HL-60/S4 (cell line): ENCODE measurements around the gene ORM2.
"Not testable (repeated sequence)": the region's sequence is repeated elsewhere in the genome, so short reads cannot be mapped to it uniquely, and the experiment has no call there.

Experiments
- in situ Hi-C: fragments of 300-500 bp; cut with MboI; formaldehyde crosslinking; loops from 2 replicates; pipeline ENCODE4 v1.14.3; 2022; ENCODE audit warnings: low sequenced_read_pairs

ORM2 gene

DNA sequence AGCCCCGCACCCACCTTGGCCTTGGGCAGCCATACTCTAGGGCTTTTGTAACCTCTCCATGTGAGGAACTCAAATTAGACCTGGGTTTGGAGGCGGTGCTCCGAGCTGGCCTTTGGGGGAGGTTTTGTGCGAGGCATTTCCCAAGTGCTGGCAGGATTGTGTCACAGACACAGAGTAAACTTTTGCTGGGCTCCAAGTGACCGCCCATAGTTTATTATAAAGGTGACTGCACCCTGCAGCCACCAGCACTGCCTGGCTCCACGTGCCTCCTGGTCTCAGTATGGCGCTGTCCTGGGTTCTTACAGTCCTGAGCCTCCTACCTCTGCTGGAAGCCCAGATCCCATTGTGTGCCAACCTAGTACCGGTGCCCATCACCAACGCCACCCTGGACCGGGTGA lies at the start of gene ORM2:
ORM2 (plus strand) TSS at position 245 of the 398 bp plus-strand sequence; CDS start at position 281, 36 bp downstream.
- in situ Hi-C loops, result not testable (repeated sequence)

DNA sequence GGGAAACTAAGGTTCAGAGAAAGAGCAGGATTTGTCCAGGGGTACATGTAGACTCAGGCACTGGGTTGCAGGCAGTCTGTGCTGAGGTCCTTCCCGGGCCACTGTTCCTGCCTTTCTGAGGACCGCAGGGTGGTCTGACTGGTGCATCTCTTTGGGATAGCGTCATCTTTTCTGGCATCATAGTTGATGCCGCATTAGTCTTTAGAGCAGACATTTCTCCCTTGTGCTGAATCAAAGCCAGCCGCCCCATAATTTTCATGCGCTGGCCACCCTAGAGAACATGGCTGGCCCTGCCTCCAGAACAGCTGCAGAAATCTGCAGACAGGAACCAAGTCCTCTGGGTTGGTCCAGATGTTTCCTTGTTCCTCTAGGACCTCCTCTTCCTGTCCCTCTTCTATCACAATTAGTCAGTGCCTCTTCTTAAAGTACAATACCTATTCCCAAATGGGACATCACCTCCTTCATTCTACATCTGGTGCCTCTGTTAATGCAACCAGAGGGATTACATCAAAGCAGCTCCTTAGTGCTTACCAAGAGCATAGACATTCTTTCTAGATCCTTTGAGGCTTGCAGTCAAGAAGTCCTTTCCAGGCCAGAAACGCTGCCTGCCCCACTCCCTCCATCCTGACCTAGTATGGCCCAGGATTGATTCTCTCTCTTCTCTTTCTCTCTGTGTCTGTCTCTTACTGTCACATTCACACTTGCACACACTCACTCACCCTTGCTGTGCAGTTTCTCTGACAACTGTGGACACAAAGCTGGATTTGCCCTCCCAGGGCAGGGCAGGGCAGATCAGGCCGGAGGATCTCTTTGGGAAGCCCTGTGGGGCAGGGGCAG lies 48.8 kb upstream of the ORM2 start:
- in situ Hi-C loops, result loop anchor here (10.0 kb wide), 1 partner anchor 186 kb away; the partner anchor contains the start of gene KIF12

DNA sequence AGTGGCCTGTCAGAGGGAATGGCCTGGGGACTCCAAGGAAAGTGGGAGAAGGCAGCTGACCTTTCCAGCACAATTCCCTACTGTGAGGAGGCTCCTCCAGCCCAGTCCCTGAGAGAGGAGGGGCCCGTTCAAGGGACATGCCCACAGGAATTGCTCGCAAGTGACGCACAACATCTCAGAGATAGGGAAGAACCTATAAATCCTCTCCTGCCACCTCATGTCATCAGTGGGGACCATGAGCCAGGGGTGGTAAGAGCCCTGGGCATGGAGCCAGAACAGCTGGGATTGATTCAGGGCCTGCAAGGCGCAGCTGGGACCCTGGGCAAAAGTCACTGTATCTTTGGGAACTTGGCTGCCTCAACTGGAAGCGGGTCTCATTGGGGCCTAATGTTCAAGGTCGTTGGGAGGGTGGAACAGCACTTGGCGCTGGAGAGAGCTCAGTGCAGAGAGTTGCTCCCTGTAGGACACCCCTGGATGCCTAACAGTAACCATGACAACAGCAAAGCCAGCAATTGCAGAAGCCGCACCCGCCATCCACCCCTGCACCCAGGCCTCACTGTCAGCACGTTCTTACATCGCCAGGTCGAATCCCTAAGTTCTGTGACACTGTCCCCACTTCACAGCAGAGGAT lies 48.1 kb upstream of the ORM2 start:
- in situ Hi-C loops, result loop anchor here (10.0 kb wide), 1 partner anchor 187 kb away; the partner anchor contains the start of gene KIF12

DNA sequence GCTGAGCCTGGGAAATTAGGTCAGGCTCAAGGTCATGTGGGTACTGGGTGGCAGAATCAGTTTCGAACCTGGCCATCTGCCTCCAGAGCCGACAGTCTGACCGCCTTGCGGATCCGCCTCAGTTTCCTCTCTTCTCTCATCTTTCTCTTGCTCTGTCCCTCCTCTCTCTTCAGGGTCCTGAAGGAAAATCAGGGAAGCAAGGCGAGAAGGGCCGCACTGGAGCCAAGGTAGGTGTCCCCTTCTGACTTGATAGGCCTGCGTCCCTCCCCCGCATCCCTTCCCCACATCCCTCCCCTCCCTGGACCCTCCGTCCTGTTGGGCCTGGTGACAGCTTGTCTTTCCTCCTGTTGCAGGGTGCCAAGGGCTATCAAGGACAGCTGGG lies 47.6 kb upstream of the ORM2 start:
- in situ Hi-C loops, result loop anchor here (10.0 kb wide), 1 partner anchor 187 kb away; the partner anchor contains the start of gene KIF12

- in situ Hi-C loops, result loop anchor here (10.0 kb wide), 1 partner anchor 188 kb away; the partner anchor contains the start of gene KIF12
These were observed 47.2 kb upstream of the ORM2 start for GRCh38 chr9:114282507-114282906.

GRCh38 chr9:114282926-114283325 lies 46.7 kb upstream of the ORM2 start:
- in situ Hi-C loops, result loop anchor here (10.0 kb wide), 1 partner anchor 188 kb away; the partner anchor contains the start of gene KIF12

GRCh38 chr9:114283551-114284111 lies 46.0 kb upstream of the ORM2 start:
- in situ Hi-C loops, result loop anchor here (10.0 kb wide), 1 partner anchor 189 kb away; the partner anchor contains the start of gene KIF12

GRCh38 chr9:114284316-114285060 lies 45.2 kb upstream of the ORM2 start:
- in situ Hi-C loops, result loop anchor here (10.0 kb wide), 1 partner anchor 190 kb away; the partner anchor contains the start of gene KIF12

DNA sequence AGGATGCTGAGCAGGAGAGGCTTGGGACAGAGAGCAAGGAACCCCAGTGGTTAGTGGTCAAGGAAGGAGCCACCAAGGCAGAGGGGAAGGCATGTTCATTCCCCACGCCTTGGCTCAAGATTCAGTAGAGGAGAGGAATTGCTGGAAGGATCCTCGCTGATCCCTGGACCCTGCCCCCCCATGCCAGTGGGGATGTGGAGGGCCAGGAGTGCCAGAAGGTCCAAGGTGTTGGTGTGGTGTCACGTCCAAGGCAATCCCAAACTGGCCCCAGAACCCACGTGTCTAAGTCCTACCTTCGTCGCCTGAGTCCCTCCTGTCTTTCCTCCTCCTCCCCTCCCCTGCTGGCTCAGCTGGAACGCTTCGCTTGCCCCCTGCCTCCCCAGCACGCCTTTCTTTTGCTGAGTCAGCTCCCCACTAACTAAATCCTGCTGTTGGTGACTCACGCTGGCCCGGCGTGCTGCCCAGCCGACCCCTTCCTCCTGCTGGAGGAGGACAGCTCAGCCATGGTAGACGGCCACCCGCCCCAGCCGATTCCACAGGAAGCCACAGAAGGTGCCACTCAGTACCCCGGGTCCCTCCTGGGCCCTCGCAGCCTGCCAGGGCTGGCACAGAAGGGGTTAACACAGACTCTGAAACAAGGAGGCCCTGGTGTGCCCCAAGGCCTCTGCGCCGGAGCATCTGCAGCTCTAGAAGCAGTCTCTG lies 44.4 kb upstream of the ORM2 start:
- in situ Hi-C loops, result loop anchor here (10.0 kb wide), 1 partner anchor 191 kb away; the partner anchor contains the start of gene KIF12

- in situ Hi-C loops, result loop anchor here (10.0 kb wide), 1 partner anchor 191 kb away; the partner anchor contains the start of gene KIF12
These were observed 43.5 kb upstream of the ORM2 start for GRCh38 chr9:114286146-114286679.

GRCh38 chr9:114287001-114287762 lies 42.5 kb upstream of the ORM2 start:
- in situ Hi-C loops, result loop anchor here (10.0 kb wide), 1 partner anchor 192 kb away; the partner anchor contains the start of gene KIF12

DNA sequence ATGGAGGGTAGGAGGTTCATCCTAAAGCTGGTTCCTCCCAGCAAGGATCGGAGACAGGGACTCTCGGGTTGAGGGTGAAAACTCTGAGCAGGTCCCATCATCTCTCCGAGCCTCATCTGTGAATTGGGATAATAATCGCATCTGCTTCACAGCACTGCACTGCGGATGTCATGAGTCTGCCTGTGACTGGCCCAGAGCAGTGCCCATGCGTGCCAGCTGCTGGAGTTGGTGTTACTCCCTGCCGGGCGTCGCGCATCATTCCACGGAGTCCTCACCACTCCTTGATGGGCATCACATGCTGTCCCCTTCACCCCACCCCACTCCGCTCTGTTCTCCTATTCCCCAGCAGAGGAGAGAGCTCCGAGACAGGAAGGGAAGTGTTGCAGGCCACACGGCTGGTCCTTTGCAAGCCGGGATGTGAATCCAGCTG lies 41.9 kb upstream of the ORM2 start:
- in situ Hi-C loops, result loop anchor here (10.0 kb wide), 1 partner anchor 193 kb away; the partner anchor contains the start of gene KIF12

DNA sequence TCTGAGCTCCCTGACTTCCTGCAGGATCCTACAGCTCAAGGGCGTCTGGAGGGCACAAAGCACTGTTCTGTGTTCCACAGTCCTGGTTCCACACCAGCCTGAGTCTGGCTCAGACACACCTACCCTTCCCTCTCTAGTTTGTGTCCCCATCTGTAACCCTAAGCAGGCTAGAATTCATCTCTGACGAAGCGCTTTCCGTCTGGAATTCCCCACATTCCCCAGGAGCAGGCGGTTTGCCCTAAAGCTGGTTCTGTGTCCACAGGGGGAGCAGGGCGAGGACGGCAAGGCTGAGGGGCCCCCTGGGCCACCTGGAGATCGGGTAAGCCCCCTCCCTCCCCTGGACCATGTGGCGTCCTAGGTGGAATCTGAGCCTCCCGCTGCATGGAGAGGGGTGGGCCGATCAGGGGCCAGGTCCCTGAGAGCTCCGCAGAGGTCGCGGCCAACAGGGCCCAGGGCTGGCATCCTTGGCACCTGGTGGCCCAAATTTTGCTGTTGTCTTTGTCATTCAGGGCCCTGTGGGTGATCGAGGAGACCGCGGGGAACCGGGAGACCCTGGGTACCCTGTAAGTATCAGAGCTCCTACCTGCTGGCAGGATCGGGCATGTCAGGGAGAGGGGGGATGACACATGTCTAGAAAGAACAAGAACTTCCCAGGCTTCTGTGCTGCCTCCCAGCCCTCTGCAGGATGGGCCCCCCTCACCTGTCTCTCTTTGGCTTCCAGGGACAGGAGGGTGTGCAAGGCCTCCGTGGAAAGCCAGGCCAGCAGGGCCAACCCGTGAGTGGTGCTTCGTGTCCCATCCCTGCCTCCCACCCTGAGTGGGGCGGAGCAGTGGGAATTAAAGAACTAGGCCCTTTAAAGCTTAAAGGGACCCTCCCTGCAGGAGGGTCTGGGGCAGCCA lies 41.2 kb upstream of the ORM2 start:
- in situ Hi-C loops, result loop anchor here (10.0 kb wide), 1 partner anchor 194 kb away; the partner anchor contains the start of gene KIF12

DNA sequence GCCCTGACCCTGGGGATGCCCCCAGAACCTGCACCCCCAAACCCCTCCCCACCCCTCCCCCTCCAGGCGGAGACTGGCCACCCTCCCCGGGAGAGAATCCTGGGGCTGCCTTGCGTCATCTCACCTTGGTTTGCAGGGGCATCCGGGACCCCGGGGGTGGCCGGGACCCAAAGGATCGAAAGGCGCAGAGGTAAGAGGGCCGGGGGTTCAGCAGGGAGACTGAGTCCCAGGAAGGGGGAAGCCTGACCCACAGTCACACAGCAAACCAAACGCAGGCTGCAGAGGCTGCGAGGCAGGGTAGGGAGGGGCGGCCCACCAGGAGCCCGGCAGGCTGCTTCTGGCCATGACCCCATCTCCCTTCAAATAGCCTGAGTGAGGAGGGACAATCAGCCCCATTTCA lies 40.6 kb upstream of the ORM2 start:
- in situ Hi-C loops, result loop anchor here (10.0 kb wide), 1 partner anchor 194 kb away; the partner anchor contains the start of gene KIF12

GRCh38 chr9:114289571-114290481 lies 39.8 kb upstream of the ORM2 start:
- in situ Hi-C loops, result loop anchor here (10.0 kb wide), 1 partner anchor 195 kb away; the partner anchor contains the start of gene KIF12

GRCh38 chr9:114290561-114290986 lies 39.1 kb upstream of the ORM2 start:
- in situ Hi-C loops, result no loop called here
